ENCODE results near the gene PARVG. TPM values are rescaled to one million over a fixed set of nuclear protein-coding genes. Genes with fewer than 3 reads are reported as not detected.

Gene PARVG
- total RNA-seq, 1 experiment from 2014 or later = 1.3 TPM

DNA sequence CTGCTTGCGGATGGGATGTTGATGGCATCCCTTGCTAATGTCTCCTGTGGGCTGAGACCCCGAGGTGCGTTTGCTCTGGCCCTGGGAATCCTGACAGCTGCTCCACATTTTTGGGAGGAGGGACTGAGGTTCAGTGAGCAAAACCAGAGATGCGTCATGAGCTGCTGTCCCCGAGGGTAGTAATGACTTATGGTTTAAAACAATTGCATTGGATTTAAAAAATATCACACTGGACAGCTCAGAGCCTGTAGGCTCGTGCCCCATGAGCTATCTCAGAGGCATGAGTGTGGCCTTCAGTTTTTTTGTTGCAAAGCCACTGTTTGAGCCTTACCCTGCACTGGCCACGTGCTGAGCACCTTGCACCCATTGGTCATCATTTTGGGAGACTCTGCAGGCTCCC, 20.9 kb upstream of the PARVG start:
- no peaks in the 10 kb centered on the region for H3K27me3 Mint-ChIP-seq (ENCODE audit: low read depth)
- H4K5ac ChIP-seq (ENCODE audit: insufficient read length, low read depth, low read length) = no peak overlapping the region
- no peak overlapping the region for H2BK15ac ChIP-seq (ENCODE audit: low read depth, low read length)
- H2BK12ac ChIP-seq (ENCODE audit: insufficient read length, low read depth, low read length) = no peak overlapping the region
- H3K4ac ChIP-seq (ENCODE audit: low read depth, low read length) = no peak overlapping the region
- H2AK5ac ChIP-seq (ENCODE audit: insufficient read length, low read length) = no peak overlapping the region
- H3K4me2 ChIP-seq (ENCODE audit: insufficient read depth, insufficient read length, low read length) = no peak overlapping the region
- H3K23me2 ChIP-seq (ENCODE audit: insufficient read length, low read depth, low read length, poor library complexity, severe bottlenecking) = peaks cover 3% of the 10 kb centered on the region
- DNase-seq = no peak
- H3K56ac ChIP-seq (ENCODE audit: insufficient read length, low read depth, low read length) = no peak overlapping the region
- peaks cover 32 to 47% of the 10 kb centered on the region in 2 experiments for H3K4me1 Mint-ChIP-seq
- H4K20me1 ChIP-seq (ENCODE audit: control insufficient read depth, insufficient read depth, insufficient read length) = no peaks in the 10 kb centered on the region
- peaks cover 3% of the 10 kb centered on the region; the same call in 1 of the 2 replicates for H3K4me1 ChIP-seq (ENCODE audit: insufficient read depth, low read length)
- H3K27ac Mint-ChIP-seq = peak overlapping the region in 1 of 3 experiments; percentile 79; a peak in 1 of 7 replicates
- H3K79me1 ChIP-seq (ENCODE audit: insufficient read depth, low read depth, low read length, poor library complexity, severe bottlenecking) = no peaks in the 10 kb centered on the region
- H3K27me3 ChIP-seq (ENCODE audit: insufficient read depth, low read length) = no peaks in the 10 kb centered on the region
- H3K4me3 Mint-ChIP-seq = no peak overlapping the region
- no peak overlapping the region for H2BK5ac ChIP-seq (ENCODE audit: insufficient read length, low read length)
- H3K36me3 Mint-ChIP-seq (ENCODE audit: insufficient read depth in 1 of 3, low read depth in 3 of 3) = no peaks in the 10 kb centered on the region; a peak in 2 of 7 replicates
- no peak overlapping the region for H2BK120ac ChIP-seq (ENCODE audit: low read depth, low read length, poor library complexity, severe bottlenecking)
- no peak overlapping the region for H3K18ac ChIP-seq (ENCODE audit: insufficient read length, low read depth, low read length)
- H2BK20ac ChIP-seq (ENCODE audit: low read depth, low read length, poor library complexity, severe bottlenecking) = no peak overlapping the region
- no peak overlapping the region for H3T11ph ChIP-seq (ENCODE audit: low read length)
- H2AFZ ChIP-seq (ENCODE audit: low read length) = no peak overlapping the region
- H3K79me2 ChIP-seq (ENCODE audit: insufficient read depth, low read length) = no peaks in the 10 kb centered on the region
- WGBS (ENCODE audit: extremely low coverage, insufficient read length, low lambda C conversion rate) = no CpG with 5 or more reads among the region's 7 CpGs
- no peak overlapping the region for H4K91ac ChIP-seq (ENCODE audit: insufficient read length, low read depth, low read length)
- H3K9me3 ChIP-seq (ENCODE audit: control insufficient read depth, low read depth, low read length) = no peaks in the 10 kb centered on the region
- no peak overlapping the region for H3K9ac ChIP-seq (ENCODE audit: extremely low read depth, insufficient read length, low read length)
- no peak overlapping the region for H3K23ac ChIP-seq (ENCODE audit: insufficient read length, low read depth, low read length)
- TF ChIP-seq, protein P1, sequence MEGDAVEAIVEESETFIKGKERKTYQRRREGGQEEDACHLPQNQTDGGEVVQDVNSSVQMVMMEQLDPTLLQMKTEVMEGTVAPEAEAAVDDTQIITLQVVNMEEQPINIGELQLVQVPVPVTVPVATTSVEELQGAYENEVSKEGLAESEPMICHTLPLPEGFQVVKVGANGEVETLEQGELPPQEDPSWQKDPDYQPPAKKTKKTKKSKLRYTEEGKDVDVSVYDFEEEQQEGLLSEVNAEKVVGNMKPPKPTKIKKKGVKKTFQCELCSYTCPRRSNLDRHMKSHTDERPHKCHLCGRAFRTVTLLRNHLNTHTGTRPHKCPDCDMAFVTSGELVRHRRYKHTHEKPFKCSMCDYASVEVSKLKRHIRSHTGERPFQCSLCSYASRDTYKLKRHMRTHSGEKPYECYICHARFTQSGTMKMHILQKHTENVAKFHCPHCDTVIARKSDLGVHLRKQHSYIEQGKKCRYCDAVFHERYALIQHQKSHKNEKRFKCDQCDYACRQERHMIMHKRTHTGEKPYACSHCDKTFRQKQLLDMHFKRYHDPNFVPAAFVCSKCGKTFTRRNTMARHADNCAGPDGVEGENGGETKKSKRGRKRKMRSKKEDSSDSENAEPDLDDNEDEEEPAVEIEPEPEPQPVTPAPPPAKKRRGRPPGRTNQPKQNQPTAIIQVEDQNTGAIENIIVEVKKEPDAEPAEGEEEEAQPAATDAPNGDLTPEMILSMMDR (conservative IDR thresholded peaks at IDR 0.05) = no peak
- H4K8ac ChIP-seq (replicated peaks; ENCODE audit: insufficient read length, low read depth, low read length) = no peak overlapping the region
- H3K14ac ChIP-seq (ENCODE audit: insufficient read depth, low read length) = no peak overlapping the region
- no peak overlapping the region for H3K27ac ChIP-seq (ENCODE audit: insufficient read length, low read depth, low read length)
- no peaks in the 10 kb centered on the region for H3K9me3 Mint-ChIP-seq

Data from H9 (cell line).